ENCODE data around the gene FAM200A. TPM values are rescaled to one million over a fixed set of nuclear protein-coding genes. Genes with fewer than 3 reads are reported as not detected.

Gene FAM200A
- total and polyA plus RNA-seq, 2 of the 13 experiments (the other 11 are each of a cell fraction or from before 2014, with no cell fraction given), result 4.7 to 6.3 TPM

- TF ChIP-seq ZHX2 (IDR thresholded peaks at IDR 0.05; ENCODE audit: low read depth), result peak; percentile 97
- no peak for TF ChIP-seq ZHX2 (CRISPR knock-in tag; IDR thresholded peaks at IDR 0.05; ENCODE audit: borderline replicate concordance)
- TF ChIP-seq KMT2A (CRISPR knock-in tag; IDR thresholded peaks at IDR 0.05), result peak; percentile 98
- TF ChIP-seq ZNF652 (CRISPR knock-in tag; IDR thresholded peaks at IDR 0.05; ENCODE audit: borderline replicate concordance, low read depth), result no peak
- no peak for TF ChIP-seq NR2F6 (IDR thresholded peaks at IDR 0.05)
- peak; percentile 46; the same call in 1 of the 2 replicates for TF ChIP-seq NR2F6 (CRISPR knock-in tag; IDR thresholded peaks at IDR 0.05)
- 0 out of 2 replicates have a peak, but pooled peaks have one; percentile 55 for TF ChIP-seq SMYD3 (CRISPR knock-in tag; IDR thresholded peaks at IDR 0.05)
- no peak for TF ChIP-seq MAFG (CRISPR knock-in tag; IDR thresholded peaks at IDR 0.05)
- TF ChIP-seq PHF20 (CRISPR knock-in tag; IDR thresholded peaks at IDR 0.05), result peak; percentile 96
- no peak for TF ChIP-seq ZNF282 (IDR thresholded peaks at IDR 0.05; ENCODE audit: partially characterized antibody)
- 0 out of 2 replicates have a peak, but pooled peaks have one; percentile 74 for TF ChIP-seq RFXAP (CRISPR knock-in tag; IDR thresholded peaks at IDR 0.05; ENCODE audit: borderline replicate concordance)
- peak; percentile 69; the same call in 1 of the 2 replicates for TF ChIP-seq SMAD3 (CRISPR knock-in tag; IDR thresholded peaks at IDR 0.05)
- no peak for TF ChIP-seq IRX3 (CRISPR knock-in tag; IDR thresholded peaks at IDR 0.05; ENCODE audit: borderline replicate concordance, low read depth)
- TF ChIP-seq MYPOP (CRISPR knock-in tag; IDR thresholded peaks at IDR 0.05), result peak; percentile 31; the same call in 1 of the 2 replicates
- peak; percentile 43; the same call in 1 of the 2 replicates for TF ChIP-seq GMEB2 (CRISPR knock-in tag; IDR thresholded peaks at IDR 0.05; ENCODE audit: low read depth)
- TF ChIP-seq DZIP1 (CRISPR knock-in tag; IDR thresholded peaks at IDR 0.05), result no peak
- no peak for TF ChIP-seq ZNF530 (CRISPR knock-in tag; IDR thresholded peaks at IDR 0.05; ENCODE audit: low read depth)
These were observed 51.9 kb downstream of the FAM200A start, which contains the start of gene ZNF394 (continued) for GRCh38 chr7:99499721-99500636.

All from HepG2 (cell line).